IMR-90 (cell line): Measurements from ENCODE around the gene PLPP7. TPM values are rescaled to one million over a fixed set of nuclear protein-coding genes. Genes with fewer than 3 reads are reported as not detected.

Experiments used
- ATAC-seq: fragments of 200-7000 bp; cut with Tn5 transposase; 2 replicates; pipeline ENCODE4 v1.9.1; 2020; ENCODE audit warnings: low read depth, mild to moderate bottlenecking, moderate library complexity
- BruUV-seq: library from RNA; stranded (reverse); fragments of 400-500 nt; replicated peaks from 2 replicates; lab custom pipeline; 2021; lab: Mats Ljungman, UMichigan
- CTCF ChIA-PET: fragments of 300-600 bp; formaldehyde crosslinking; extraction: SDS; loops from one replicate; lab custom pipeline; 2021; ENCODE audit warnings: antibody characterized with exemption; lab: Yijun Ruan, JAX
- POLR2A ChIA-PET: fragments of 300-600 bp; sonication (Branson Sonifier 250); formaldehyde crosslinking; loops from one replicate; lab custom pipeline; 2022; ENCODE audit warnings: antibody characterized with exemption; ENCODE audit not compliant: unreplicated experiment; lab: Charles Lee
- DNase-seq: peaks from one replicate; pipeline ENCODE4 v3.0.0; 2013
- H2AFZ ChIP-seq: replicated peaks from 2 replicates; pipeline ENCODE3; 2013; ENCODE audit warnings: low read length, mild to moderate bottlenecking; ENCODE audit not compliant: poor library complexity
- H2AK5ac ChIP-seq: 2 replicates; pipeline ENCODE4 v1.6.1; 2013; ENCODE audit warnings: low read depth, low read length, inconsistent platforms
- H2AK9ac ChIP-seq: replicated peaks from 2 replicates; pipeline ENCODE3; 2013; ENCODE audit warnings: mild to moderate bottlenecking, low read depth, low read length, moderate library complexity; ENCODE audit not compliant: poor library complexity
- H2BK120ac ChIP-seq: 2 replicates; pipeline ENCODE4 v1.6.1; 2013; ENCODE audit warnings: low read depth, low read length, inconsistent platforms
- H2BK15ac ChIP-seq: 3 replicates; pipeline ENCODE4 v1.6.1; 2013; ENCODE audit warnings: low read depth, low read length, inconsistent platforms
- H2BK20ac ChIP-seq: 2 replicates; pipeline ENCODE4 v1.6.1; 2013; ENCODE audit warnings: low read depth, mild to moderate bottlenecking, inconsistent platforms, low read length, moderate library complexity
- H2BK5ac ChIP-seq: 2 replicates; pipeline ENCODE4 v1.6.1; 2013; ENCODE audit warnings: mild to moderate bottlenecking, low read depth, low read length, inconsistent platforms; ENCODE audit not compliant: poor library complexity, severe bottlenecking
- H3K14ac ChIP-seq: replicated peaks from 2 replicates; pipeline ENCODE4 v1.6.1; 2013; ENCODE audit warnings: low read depth, low read length, inconsistent platforms
- H3K18ac ChIP-seq: 2 replicates; pipeline ENCODE4 v1.6.1; 2013; ENCODE audit warnings: low read depth, low read length, control low read depth
- H3K23ac ChIP-seq: 2 replicates; pipeline ENCODE4 v1.6.1; 2013; ENCODE audit warnings: low read depth, low read length, inconsistent platforms
- H3K27ac ChIP-seq: 2 replicates; pipeline ENCODE4 v1.5.1; 2013; ENCODE audit warnings: mild to moderate bottlenecking, control low read depth, low read length; ENCODE audit not compliant: insufficient read depth
- H3K27me3 ChIP-seq: 2 replicates; pipeline ENCODE4 v1.6.1; 2013; ENCODE audit warnings: low read length; ENCODE audit not compliant: control insufficient read depth, insufficient read depth
- H3K36me3 ChIP-seq: 2 replicates; pipeline ENCODE4 v1.6.1; 2013; ENCODE audit warnings: low read length, mixed read lengths; ENCODE audit not compliant: control insufficient read depth, insufficient read depth
- H3K4ac ChIP-seq: 2 replicates; pipeline ENCODE4 v1.6.1; 2013; ENCODE audit warnings: low read depth, low read length, inconsistent platforms
- H3K4me1 ChIP-seq: 2 replicates; pipeline ENCODE4 v1.6.1; 2013; ENCODE audit warnings: low read length, mixed read lengths; ENCODE audit not compliant: control insufficient read depth, insufficient read depth
- H3K4me2 ChIP-seq: 2 replicates; pipeline ENCODE4 v1.6.1; 2013; ENCODE audit warnings: low read depth, mild to moderate bottlenecking, control low read depth, low read length, moderate library complexity
- H3K4me3 ChIP-seq: 2 replicates; pipeline ENCODE4 v1.5.1; 2013; ENCODE audit warnings: low read depth, mild to moderate bottlenecking, control low read depth, low read length, moderate library complexity; ENCODE audit not compliant: insufficient read depth
- H3K56ac ChIP-seq: 2 replicates; pipeline ENCODE4 v1.6.1; 2013; ENCODE audit warnings: low read length, inconsistent platforms; ENCODE audit not compliant: insufficient read depth; ENCODE audit errors: extremely low read depth
- H3K79me1 ChIP-seq, 2 experiments: 2 replicates each; pipeline ENCODE4 v1.6.1; 2013; ENCODE audit warnings: low read length in 2 of 2, inconsistent platforms in 1 of 2, low read depth in 1 of 2
- H3K9ac ChIP-seq: 2 replicates; pipeline ENCODE4 v1.6.1; 2013; ENCODE audit warnings: low read depth, low read length, control low read depth
- H3K9me1 ChIP-seq: 2 replicates; pipeline ENCODE4 v1.6.1; 2013; ENCODE audit warnings: low read length, inconsistent platforms; ENCODE audit not compliant: insufficient read depth
- H3K9me3 ChIP-seq: 2 replicates; pipeline ENCODE4 v1.6.1; 2013; ENCODE audit warnings: low read length; ENCODE audit not compliant: control insufficient read depth, insufficient read depth
- H4K20me1 ChIP-seq: 2 replicates; pipeline ENCODE4 v1.6.1; 2013; ENCODE audit warnings: low read length, inconsistent platforms; ENCODE audit not compliant: insufficient read depth
- H4K5ac ChIP-seq: 2 replicates; pipeline ENCODE4 v1.6.1; 2013; ENCODE audit warnings: mild to moderate bottlenecking, low read depth, low read length, control low read depth
- H4K8ac ChIP-seq, 2 experiments: 2 replicates each; pipeline ENCODE4 v1.6.1; 2013; ENCODE audit warnings: low read depth in 2 of 2, low read length in 2 of 2, control low read depth in 1 of 2, inconsistent platforms in 1 of 2
- H4K91ac ChIP-seq: 2 replicates; pipeline ENCODE4 v1.6.1; 2013; ENCODE audit warnings: low read depth, low read length, inconsistent platforms; ENCODE audit not compliant: insufficient read depth
- CEBPB ChIP-seq: IDR thresholded peaks from 2 replicates; pipeline ENCODE4 v1.6.1; 2012; ENCODE audit warnings: low read depth, low read length, improper control_type of control experiment
- POLR2A ChIP-seq: IDR thresholded peaks from 2 replicates; pipeline ENCODE4 v1.6.1; 2012; ENCODE audit warnings: mild to moderate bottlenecking, low read depth, low read length
- SMC3 ChIP-seq: fragments of 150-350 bp; IDR thresholded peaks from 2 replicates; pipeline ENCODE4 v1.6.1; 2016; ENCODE audit warnings: low read depth, mild to moderate bottlenecking, antibody characterized with exemption, low read length, moderate library complexity
- WGBS, 2 experiments: methylation state at CpG; one replicate each; pipeline versions ENCODE4 v1.1.5 to v1.1.7; 2013; ENCODE audit warnings: missing lambda C conversion rate in 2 of 2; ENCODE audit not compliant: insufficient read length in 1 of 2; ENCODE audit errors: extremely low coverage in 2 of 2; 5-methylcytosine and 5-hydroxymethylcytosine counted together
- dilution Hi-C: fragments of 300-500 bp; cut with HindIII; formaldehyde crosslinking; loops from one replicate; pipeline ENCODE4 v1.14.3; 2018; ENCODE audit warnings: low sequenced_read_pairs; ENCODE audit not compliant: unreplicated experiment
- in situ Hi-C: fragments of 300-500 bp; cut with MboI; formaldehyde crosslinking; loops from 3 replicates; pipeline ENCODE4 v1.14.3; 2019; ENCODE audit warnings: low sequenced_read_pairs, inconsistent platforms, mixed read lengths
- intact Hi-C: fragments of 100-400 bp; cut with micrococcal nuclease; formaldehyde crosslinking; loops from 2 replicates; pipeline ENCODE4 v1.10.0; 2022
- polyA plus RNA-seq, 3 experiments: library from polyadenylated mRNA; depleted of rRNA; stranded (reverse); fragments of >200 nt; gene quantifications; 2 replicates each; pipeline ENCODE4 v1.2.3, GENCODE V29; 2012; ENCODE audit warnings: low replicate concordance in 1 of 3
- total RNA-seq: library from RNA; depleted of rRNA; stranded (reverse); fragments of >200 nt; gene quantifications from 2 replicates; pipeline ENCODE4 v1.2.3, GENCODE V29; 2012
- TF ChIP-seq, protein P1 (sequence below): conservative IDR thresholded peaks from 2 replicates; pipeline ENCODE4 v1.5.1; 2012; ENCODE audit warnings: mild to moderate bottlenecking, low read depth, low read length, improper control_type of control experiment

The PLPP7 gene
- total and polyA plus RNA-seq, 2 of the 4 experiments (the other 2 are of a cell fraction): 0.54 to 1.2 TPM

GRCh38 chr9:131271506-131271931 lies 18.0 kb upstream of the PLPP7 start:
- no peak overlapping the region for H3K14ac ChIP-seq
- no TSS peak for BruUV-seq
- H4K8ac ChIP-seq: no peak overlapping the region
- no peak overlapping the region for H2AFZ ChIP-seq
- H2BK5ac ChIP-seq: no peak overlapping the region
- no peak overlapping the region for H3K4me2 ChIP-seq
- H3K9me3 ChIP-seq: no peaks in the 10 kb centered on the region
- no peaks in the 10 kb centered on the region for H3K36me3 ChIP-seq
- no peak overlapping the region for H2AK9ac ChIP-seq
- no peaks in the 10 kb centered on the region for H3K4me1 ChIP-seq
- H3K9ac ChIP-seq: no peak overlapping the region
- H2BK120ac ChIP-seq: no peak overlapping the region
- no peak overlapping the region for H4K91ac ChIP-seq
- H2BK20ac ChIP-seq: no peak overlapping the region
- dilution Hi-C loops: no loop called here
- POLR2A ChIA-PET: no interaction called here
- no peak overlapping the region for H3K23ac ChIP-seq
- intact Hi-C loops: no loop called here
- ATAC-seq: no peak
- no peak overlapping the region for H3K56ac ChIP-seq
- WGBS, 2 experiments: 67% methylated on average over 1 of the region's 6 CpGs; no CpG with 5 or more reads in 1 of the 2 experiments
- no peak overlapping the region for H2BK15ac ChIP-seq
- H4K20me1 ChIP-seq: no peaks in the 10 kb centered on the region
- peaks cover 23% of the 10 kb centered on the region for H3K27me3 ChIP-seq
- CTCF ChIA-PET: no interaction called here
- in situ Hi-C loops: no loop called here
- H3K4me3 ChIP-seq: no peak overlapping the region
- H3K79me1 ChIP-seq: no peaks in the 10 kb centered on the region
- TF ChIP-seq, protein P1, sequence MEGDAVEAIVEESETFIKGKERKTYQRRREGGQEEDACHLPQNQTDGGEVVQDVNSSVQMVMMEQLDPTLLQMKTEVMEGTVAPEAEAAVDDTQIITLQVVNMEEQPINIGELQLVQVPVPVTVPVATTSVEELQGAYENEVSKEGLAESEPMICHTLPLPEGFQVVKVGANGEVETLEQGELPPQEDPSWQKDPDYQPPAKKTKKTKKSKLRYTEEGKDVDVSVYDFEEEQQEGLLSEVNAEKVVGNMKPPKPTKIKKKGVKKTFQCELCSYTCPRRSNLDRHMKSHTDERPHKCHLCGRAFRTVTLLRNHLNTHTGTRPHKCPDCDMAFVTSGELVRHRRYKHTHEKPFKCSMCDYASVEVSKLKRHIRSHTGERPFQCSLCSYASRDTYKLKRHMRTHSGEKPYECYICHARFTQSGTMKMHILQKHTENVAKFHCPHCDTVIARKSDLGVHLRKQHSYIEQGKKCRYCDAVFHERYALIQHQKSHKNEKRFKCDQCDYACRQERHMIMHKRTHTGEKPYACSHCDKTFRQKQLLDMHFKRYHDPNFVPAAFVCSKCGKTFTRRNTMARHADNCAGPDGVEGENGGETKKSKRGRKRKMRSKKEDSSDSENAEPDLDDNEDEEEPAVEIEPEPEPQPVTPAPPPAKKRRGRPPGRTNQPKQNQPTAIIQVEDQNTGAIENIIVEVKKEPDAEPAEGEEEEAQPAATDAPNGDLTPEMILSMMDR: no peak
- no peak for TF ChIP-seq SMC3
- TF ChIP-seq CEBPB: no peak
- TF ChIP-seq POLR2A: no peak
- H3K4ac ChIP-seq: no peak overlapping the region
- no peak overlapping the region for H2AK5ac ChIP-seq
- no peak overlapping the region for H4K5ac ChIP-seq
- no peaks in the 10 kb centered on the region for H3K9me1 ChIP-seq
- no peak overlapping the region for H3K18ac ChIP-seq
- H3K27ac ChIP-seq: no peak overlapping the region
- no peak for DNase-seq
